ENCODE results near the gene ZDHHC24. TPM values are rescaled to one million over a fixed set of nuclear protein-coding genes. Genes with fewer than 3 reads are reported as not detected.
"Not testable (repeated sequence)": the region's sequence is repeated elsewhere in the genome, so short reads cannot be mapped to it uniquely, and the experiment has no call there.

ZDHHC24 gene
- total and polyA plus RNA-seq, 7 donors, result 1.8 to 12.2 (median 6.8) TPM

DNA sequence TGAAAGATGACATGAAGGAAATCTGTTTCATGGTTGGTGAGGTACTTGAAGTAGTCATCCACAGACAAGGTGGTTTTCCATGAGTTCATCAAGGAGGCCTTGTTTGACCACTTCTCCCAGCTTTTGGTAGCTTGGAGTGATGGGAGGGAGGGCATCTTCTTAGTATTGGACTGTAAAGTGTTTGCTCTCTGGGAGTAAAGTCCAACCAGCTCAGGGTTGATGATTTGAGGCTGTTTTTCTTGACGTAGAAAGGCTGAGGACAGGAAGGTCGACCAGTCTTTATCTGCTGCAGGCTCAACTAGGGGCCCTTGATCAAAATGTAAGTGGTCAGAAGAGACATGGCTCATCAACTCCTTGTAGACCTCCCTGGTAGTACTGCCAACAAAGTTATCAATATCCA, 45.3 kb upstream of the ZDHHC24 start:
- Histone ChIP-seq H3K4me1 (peaks cover 0 to 42% (median 36%) of the 10 kb centered on the region in 4 donors), H3K9me3 (no peaks in the 10 kb centered on the region), H3K27me3 (no peaks in the 10 kb centered on the region), H3K4me3 (no peak overlapping the region), H3K36me3 (no peaks in the 10 kb centered on the region), H3K27ac (no peak overlapping the region)
- intact Hi-C loops (cut with DNase I), result no loop called here
- no peak for TF ChIP-seq EP300 (IDR thresholded peaks at IDR 0.05)
- TF ChIP-seq, protein P1, sequence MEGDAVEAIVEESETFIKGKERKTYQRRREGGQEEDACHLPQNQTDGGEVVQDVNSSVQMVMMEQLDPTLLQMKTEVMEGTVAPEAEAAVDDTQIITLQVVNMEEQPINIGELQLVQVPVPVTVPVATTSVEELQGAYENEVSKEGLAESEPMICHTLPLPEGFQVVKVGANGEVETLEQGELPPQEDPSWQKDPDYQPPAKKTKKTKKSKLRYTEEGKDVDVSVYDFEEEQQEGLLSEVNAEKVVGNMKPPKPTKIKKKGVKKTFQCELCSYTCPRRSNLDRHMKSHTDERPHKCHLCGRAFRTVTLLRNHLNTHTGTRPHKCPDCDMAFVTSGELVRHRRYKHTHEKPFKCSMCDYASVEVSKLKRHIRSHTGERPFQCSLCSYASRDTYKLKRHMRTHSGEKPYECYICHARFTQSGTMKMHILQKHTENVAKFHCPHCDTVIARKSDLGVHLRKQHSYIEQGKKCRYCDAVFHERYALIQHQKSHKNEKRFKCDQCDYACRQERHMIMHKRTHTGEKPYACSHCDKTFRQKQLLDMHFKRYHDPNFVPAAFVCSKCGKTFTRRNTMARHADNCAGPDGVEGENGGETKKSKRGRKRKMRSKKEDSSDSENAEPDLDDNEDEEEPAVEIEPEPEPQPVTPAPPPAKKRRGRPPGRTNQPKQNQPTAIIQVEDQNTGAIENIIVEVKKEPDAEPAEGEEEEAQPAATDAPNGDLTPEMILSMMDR (IDR thresholded peaks at IDR 0.05), result no peak
- no peak for TF ChIP-seq POLR2AphosphoS5 (IDR thresholded peaks at IDR 0.05)
- TF ChIP-seq POLR2A (IDR thresholded peaks at IDR 0.05), result no peak
- WGBS, 2 donors, result 35 to 73% methylated on average over 2 of the region's 2 CpGs
- no peak for DNase-seq

DNA sequence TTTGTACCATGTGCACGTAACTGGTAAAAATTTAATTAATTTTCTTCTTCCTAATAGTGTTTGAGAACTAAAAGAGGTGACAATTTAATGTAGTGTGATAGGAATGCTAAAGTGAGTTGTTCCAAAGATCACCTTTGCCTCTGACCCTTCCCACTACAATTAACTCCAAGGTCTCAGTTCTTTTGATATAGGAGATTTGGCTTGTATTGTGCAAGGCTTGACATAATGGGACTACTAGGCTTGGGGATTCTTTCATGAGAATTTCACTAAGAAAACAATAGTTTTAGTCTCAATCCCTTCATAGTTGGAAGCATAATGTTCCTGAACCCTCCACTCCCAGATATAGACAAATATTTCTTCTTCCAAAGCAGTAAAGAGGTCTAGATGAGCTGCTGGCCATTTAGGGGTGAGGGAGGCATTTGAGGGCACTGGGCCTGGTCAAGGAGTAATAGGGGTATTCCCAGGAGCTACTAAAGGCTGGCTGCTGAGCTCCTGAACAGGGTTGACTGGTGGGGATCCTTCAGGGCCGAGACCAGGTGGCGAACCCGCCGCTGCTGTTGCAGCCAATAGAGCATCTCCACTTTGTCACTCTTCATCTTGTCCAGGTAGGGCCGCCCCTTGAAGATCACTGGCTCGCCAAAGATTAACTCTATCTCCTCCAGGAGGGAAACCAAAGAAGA, 44.3 kb upstream of the ZDHHC24 start:
- no peak for TF ChIP-seq POLR2AphosphoS5 (IDR thresholded peaks at IDR 0.05)
- TF ChIP-seq EP300 (IDR thresholded peaks at IDR 0.05), result no peak
- TF ChIP-seq POLR2A (IDR thresholded peaks at IDR 0.05), result no peak
- TF ChIP-seq, protein P1 (IDR thresholded peaks at IDR 0.05), result no peak
- no peak overlapping the region for H3K27ac ChIP-seq
- no peaks in the 10 kb centered on the region for H3K36me3 ChIP-seq
- DNase-seq, result no peak
- peaks cover 0 to 32% (median 26%) of the 10 kb centered on the region in 4 donors for H3K4me1 ChIP-seq
- no peaks in the 10 kb centered on the region for H3K27me3 ChIP-seq
- no peaks in the 10 kb centered on the region for H3K9me3 ChIP-seq
- intact Hi-C loops (cut with DNase I), result no loop called here
- H3K4me3 ChIP-seq, result no peak overlapping the region
- 96 to 97% methylated on average over 7 of the region's 7 CpGs for WGBS, 2 donors

DNA sequence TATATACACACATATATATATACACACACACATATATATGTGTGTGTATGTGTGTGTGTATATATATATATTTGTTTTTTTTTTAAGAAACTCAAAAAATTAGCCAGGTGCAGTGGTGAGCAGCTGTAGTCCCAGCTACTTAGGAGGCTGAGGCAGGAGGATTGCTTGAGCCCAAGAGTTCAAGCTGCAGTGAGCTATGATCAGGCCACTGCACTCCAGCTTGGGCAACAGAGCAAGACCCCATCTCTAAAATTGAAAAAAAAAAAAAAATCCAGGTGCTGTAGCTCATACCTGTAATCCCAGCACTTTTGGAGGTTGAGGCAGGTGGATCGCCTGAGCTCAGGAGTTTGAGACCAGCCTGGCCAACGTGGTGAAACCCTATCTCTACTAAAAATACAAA, 43.5 kb upstream of the ZDHHC24 start:
- H3K36me3 ChIP-seq; H3K27ac ChIP-seq; DNase-seq; intact Hi-C loops (cut with DNase I); H3K27me3 ChIP-seq; H3K9me3 ChIP-seq; H3K4me3 ChIP-seq: not testable (repeated sequence)
- H3K4me1 ChIP-seq, result peaks cover 0 to 23% (median 18%) of the 10 kb centered on the region in 4 donors
- 76 to 79% methylated on average over 2 of the region's 2 CpGs for WGBS, 2 donors

DNA sequence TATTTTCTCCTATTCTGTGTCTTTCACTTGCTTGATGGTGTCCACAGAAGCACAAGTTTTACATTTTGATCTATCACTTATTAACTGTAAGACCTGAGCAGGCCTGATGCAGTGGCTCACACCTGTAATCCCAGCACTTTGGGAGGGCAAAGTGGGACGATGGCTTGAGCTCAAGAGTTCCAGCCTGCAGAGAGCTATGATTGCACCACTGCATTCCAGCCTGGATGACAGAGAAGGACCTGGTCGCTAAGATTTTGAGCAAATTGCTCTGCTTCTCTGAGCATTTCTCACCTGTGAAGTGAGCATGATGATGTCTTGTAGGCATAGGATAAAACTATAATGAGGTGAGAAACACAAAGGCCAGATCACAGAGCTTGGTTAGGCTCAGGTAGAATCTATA, 40.3 kb upstream of the ZDHHC24 start:
- TF ChIP-seq POLR2AphosphoS5 (IDR thresholded peaks at IDR 0.05) (no peak), POLR2A (IDR thresholded peaks at IDR 0.05) (no peak), EP300 (IDR thresholded peaks at IDR 0.05) (no peak)
- TF ChIP-seq, protein P1 (IDR thresholded peaks at IDR 0.05), result no peak
- Histone ChIP-seq H3K27me3 (no peaks in the 10 kb centered on the region), H3K27ac (no peak overlapping the region), H3K4me3 (no peak overlapping the region), H3K36me3 (no peaks in the 10 kb centered on the region), H3K9me3 (no peaks in the 10 kb centered on the region), H3K4me1 (no peaks in the 10 kb centered on the region)
- DNase-seq, result no peak
- intact Hi-C loops (cut with DNase I), result no loop called here
- WGBS, 2 donors, result 57 to 71% methylated on average over 2 of the region's 2 CpGs

DNA sequence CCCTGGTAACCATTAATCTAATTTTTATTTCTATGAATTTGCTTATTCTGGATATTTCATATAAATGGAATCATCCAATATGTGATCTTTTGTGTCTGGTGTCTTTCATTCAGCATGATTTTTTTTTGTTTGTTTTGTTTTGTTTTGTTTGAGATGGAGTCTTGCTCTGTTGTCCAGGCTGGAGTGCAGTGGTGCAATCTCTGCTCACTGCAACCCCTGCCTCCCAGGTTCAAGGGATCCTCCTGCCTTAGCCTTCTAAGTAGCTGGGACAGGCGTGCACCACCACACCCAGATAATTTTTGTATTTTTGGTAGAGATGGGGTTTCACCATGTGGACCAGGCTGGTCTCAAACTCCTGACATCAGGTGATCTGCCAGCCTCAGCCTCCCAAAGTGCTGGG, 39.6 kb upstream of the ZDHHC24 start:
- H3K27me3 ChIP-seq; intact Hi-C loops (cut with DNase I); H3K4me1 ChIP-seq; DNase-seq; H3K9me3 ChIP-seq; H3K27ac ChIP-seq; H3K36me3 ChIP-seq; H3K4me3 ChIP-seq: not testable (repeated sequence)
- WGBS, 2 donors, result 90 to 95% methylated on average over 1 of the region's 1 CpG

DNA sequence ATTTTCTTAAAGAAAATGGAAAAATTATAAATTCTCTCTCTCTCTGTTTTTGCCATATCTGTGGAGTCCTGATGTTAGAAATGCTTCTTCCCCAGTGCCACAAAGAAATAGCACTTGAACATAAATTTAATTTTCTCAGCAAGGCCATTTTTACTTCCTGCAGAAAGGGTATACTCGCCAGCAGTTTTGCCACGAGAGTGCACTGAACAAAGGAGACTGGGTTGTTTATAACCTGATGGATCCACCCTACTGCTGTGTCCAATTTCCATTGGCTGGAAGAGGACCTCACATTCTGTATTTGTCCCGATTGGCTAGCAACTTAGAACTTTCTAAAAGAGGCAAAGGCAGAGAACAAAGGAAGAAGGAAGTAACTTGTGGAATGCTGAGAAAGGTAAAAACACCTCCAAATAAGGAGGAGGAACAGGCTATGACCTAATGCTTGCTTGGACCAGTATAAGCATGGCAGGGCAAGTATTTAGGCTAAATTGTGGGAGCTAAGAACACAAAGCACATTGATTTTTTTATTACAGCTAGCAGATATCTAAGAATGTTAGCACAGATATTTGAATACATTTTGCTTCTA, 36.8 kb upstream of the ZDHHC24 start:
- H3K4me1 ChIP-seq; DNase-seq; H3K27ac ChIP-seq; intact Hi-C loops (cut with DNase I); H3K9me3 ChIP-seq; H3K36me3 ChIP-seq; H3K4me3 ChIP-seq; H3K27me3 ChIP-seq: not testable (repeated sequence)
- WGBS, 2 donors, result 81 to 93% methylated on average over 3 of the region's 3 CpGs
